Articular chondrocyte of knee joint (primary cell): ENCODE results near the gene PSME2. TPM values are rescaled to one million over a fixed set of nuclear protein-coding genes. Genes with fewer than 3 reads are reported as not detected.

Experiments
- total RNA-seq: library from RNA; depleted of rRNA; stranded (reverse); fragments of >200 nt; gene quantifications from 2 replicates; pipeline ENCODE4 v1.2.3, GENCODE V29; 2012

Gene PSME2, protein sequence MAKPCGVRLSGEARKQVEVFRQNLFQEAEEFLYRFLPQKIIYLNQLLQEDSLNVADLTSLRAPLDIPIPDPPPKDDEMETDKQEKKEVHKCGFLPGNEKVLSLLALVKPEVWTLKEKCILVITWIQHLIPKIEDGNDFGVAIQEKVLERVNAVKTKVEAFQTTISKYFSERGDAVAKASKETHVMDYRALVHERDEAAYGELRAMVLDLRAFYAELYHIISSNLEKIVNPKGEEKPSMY
- 73.3 and 80.2 TPM in 2 replicates for total RNA-seq

DNA sequence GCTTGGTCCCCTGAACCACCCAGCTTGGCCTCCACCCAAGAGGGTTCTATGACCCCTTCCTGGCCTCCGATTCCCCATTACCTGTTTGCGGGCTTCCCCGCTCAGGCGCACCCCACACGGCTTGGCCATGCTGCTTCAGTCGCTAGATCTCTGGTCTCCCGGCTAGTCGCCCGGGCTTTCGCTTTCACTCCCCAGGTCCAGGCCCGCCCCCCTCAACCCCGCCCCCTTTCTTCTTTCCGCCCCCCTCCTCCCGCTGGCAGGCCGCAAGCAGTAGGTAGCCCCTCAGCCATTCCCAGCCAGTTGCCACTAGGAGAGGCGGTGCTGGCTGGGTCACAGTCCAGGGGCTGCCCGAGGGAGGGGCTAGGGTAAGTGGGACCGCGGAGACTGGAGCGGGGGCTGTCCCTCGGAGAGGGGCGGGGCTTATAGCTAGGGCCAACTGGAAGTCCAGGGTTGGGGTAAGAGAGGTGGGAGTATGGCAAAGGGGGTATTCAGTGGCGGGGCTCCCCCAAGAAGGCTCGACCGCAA is at the start of gene PSME2:
Gene PSME2 (minus strand): TSS at position 158 of the 525 bp plus-strand sequence. CDS start 29 bp downstream, at position 129.

DNA sequence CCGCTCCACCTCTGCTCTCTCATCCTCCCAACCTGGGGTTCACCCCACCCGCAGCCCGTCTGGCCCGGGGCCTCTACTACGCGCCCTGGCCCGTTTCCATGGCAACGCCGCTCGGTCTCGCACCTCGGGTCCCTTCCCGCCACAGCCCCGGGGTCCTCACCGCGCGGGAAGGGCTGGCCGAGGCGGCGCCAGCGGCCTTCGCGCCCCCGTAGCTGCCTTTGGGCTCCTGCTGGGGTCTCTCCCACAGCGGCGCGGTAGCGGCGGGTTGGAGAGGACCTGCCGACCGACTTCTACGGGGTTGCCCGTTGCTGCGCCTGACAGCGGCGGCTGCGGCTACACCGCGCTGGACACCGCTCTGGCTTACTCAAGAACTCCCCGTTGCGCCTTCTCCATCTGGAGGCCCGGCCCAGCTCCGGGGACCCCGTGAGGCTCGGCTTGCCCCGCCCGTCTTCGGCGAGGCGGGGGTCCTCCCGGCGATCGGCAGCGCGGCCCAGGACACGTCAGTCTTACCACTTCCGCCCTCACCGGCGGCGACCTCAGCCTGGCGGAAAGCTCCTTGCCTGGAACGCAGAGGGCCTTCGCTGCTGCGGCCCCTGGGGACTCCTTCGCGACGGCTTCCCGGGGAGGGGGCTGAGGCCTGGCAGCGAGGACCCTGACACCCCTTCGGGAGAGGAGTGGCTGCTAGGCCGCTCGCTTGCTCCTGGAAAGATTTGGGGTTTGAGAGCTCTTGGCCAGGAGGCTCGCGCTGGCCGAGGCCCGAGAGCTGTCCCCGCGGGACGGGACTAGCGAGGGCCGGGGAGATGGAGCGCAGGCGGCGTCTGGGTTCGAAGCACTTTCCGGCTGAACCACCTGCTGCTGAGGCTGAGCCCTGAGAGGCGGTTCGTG is 49.0 kb upstream of the PSME2 start, which contains the start of gene TM9SF1:
Gene TM9SF1 (minus strand): TSS at position 256 of the 885 bp plus-strand sequence. CDS start 422 bp downstream, outside the sequence.

DNA sequence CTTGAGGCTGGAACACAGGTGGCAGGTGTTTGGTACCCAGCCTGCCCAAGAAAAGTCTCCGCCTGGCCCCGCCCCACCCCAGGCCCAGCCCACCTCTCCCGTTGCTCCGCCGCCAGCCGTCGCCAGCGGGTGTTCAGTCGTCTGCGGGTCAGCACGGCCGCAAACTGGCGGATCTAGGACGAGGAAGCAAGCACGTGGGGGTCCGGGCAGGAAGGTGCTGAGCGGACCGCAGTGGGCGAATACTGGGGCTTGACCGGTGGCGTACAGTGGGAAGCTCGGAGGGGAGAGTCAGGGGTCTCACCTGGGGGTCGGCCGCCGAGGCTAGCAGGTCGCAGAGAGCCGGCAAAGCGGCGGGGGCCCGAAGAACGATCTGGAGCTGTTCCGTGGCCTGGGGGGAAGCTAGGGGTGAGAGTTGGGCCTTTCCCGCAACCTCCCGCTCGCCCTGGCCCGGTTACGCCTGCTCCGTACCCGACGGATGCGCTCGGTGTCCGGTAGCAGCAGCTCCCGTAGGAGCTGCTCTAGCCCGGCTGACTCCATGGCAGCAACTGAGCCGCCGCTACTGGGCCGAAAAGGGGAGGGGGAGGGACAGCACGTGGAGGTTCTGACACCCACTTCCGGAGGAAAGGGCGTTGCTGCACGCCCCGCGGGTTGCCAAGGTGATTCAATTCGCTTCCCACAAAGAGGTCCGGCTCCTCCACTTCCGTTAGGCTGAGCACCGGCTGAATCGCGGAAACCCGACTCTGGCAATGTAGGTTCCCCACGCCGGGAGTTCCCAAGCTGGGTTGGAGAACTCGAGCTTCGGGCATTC is 42.0 kb upstream of the PSME2 start, which contains the start of gene IPO4:
Gene IPO4 (minus strand): TSS at position 566 of the 808 bp plus-strand sequence. CDS start 29 bp downstream, at position 537.

DNA sequence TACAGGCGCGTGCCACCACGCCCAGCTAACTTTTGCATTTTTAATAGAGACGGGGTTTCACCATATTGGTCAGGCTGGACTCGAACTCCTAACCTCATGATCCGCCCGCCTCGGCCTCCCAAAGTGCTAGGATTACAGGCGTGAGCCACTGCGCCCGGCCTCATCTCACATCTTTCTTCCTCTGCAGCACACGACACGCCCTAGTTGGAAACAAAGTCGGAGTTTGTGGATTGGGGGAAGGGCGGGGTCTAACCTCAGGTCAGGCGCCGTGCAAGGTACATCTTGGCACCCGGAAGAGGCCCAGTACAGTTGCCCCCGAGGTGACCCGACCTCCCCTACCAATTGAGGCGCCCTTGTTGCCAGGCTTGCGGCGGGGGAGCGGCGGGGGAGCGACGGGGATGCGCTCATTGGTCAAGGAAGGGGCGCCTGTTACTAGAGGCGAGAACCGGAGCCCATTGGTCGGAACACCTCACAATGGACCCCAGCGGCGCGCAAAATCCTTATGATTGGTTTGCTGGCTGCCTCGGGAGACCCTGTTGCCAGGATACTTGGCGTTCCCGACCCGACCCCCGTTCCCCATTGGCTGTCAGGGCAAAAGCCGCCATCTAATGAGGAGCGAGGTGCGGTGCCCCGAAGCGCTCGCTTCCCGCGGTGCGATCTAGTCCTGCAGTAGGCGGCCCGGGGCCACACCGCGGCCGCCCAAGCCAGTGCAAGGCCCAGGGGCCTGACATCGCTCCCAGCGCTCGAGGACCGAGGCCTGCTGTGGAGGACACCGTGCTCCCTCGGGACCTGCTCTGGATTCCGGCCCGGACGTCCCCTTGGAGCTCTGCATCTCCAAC is 25.2 kb upstream of the PSME2 start, which contains the start of gene REC8:
Gene REC8 (plus strand): TSS at position 659 of the 839 bp plus-strand sequence. CDS start 473 bp downstream, outside the sequence.

DNA sequence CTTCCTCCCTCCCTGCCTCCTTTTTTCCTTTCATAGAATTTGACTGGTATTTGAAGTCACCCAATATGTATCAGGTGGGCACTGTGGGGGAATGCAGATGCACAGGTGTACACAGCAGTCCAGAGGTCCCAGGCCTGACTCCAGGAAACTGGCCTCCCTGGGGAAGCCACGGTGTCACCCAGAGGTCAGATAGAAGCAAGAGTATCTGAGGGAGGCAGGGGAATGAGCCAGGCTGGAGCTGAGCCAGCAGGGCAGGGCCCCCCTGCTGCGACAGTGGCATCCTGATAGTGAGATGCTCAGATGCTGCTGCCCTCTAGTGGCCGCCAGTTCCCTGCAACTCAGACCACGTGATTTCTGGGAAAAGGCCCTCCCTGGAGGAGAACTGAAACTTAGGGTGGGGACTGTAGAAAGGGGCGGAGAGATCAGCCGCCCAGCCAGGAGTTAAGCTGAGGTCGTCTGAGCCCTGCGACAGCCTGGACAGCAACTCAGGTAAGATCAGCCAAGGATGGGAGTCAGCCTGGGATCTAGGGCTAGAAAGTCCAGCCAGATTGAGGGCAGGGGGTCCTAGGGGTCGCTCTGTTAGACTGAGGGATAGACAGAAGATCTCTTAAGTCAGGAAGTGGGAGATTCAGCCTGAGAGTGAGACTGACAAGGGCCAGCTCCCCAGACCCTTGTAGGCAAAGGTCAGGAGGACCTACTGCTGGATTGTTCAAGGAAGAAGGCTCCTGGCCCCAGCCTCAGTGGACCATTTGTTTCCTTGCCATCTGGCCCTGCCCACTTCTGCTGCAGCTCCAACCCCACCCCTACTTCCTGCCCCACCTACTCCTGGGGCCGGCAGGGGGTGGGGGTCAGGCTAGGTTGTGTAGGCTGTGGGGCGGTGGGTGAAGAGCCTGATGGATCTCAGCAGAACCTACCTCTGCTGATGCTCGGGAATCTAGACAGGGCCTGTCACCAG is 14.7 kb upstream of the PSME2 start, which contains the start of gene IRF9:
Gene IRF9 (plus strand): TSS at position 416 of the 955 bp plus-strand sequence. CDS start 880 bp downstream, outside the sequence.

DNA sequence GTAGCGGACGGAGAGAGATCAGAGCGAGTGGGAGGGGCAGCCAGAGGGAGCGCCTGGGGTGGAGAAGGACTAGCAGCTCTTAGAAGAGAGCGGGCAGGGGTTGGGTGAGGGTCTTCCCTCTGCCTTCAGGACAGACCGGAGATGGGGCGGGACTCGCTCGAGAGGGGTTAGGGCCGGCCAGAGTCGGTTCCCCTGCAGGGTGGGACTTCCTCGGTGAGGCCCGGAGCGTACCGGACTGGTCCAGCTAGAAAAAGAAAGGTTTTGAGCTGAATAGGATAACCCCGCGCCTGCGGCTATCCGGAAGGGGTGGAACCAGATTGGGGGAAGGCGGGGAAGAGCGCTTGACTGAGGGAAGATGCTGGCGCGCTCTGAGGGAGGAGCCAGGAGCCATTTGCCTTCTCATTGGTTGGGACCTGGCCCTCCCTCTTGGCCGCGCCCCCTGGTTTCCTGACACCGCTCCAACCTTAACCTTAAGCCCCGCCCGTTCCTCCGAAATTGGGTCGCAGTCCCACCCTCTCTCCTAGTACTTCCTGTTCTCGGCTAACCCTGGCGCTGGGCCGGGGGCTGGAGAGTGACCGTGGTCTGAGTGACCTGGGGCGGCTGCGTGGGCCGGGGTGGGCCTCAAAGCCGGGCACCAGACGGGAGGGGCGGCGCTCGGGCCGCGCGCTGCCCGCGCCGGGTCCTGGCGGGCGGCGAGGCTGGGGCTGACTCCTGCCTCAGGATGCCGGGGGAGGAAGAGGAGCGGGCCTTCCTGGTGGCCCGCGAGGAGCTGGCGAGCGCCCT is 759 bp upstream of the PSME2 start, which contains the start of gene RNF31:
Gene RNF31 (plus strand): TSS at position 521 of the 783 bp plus-strand sequence. CDS start 201 bp downstream, at position 722.

DNA sequence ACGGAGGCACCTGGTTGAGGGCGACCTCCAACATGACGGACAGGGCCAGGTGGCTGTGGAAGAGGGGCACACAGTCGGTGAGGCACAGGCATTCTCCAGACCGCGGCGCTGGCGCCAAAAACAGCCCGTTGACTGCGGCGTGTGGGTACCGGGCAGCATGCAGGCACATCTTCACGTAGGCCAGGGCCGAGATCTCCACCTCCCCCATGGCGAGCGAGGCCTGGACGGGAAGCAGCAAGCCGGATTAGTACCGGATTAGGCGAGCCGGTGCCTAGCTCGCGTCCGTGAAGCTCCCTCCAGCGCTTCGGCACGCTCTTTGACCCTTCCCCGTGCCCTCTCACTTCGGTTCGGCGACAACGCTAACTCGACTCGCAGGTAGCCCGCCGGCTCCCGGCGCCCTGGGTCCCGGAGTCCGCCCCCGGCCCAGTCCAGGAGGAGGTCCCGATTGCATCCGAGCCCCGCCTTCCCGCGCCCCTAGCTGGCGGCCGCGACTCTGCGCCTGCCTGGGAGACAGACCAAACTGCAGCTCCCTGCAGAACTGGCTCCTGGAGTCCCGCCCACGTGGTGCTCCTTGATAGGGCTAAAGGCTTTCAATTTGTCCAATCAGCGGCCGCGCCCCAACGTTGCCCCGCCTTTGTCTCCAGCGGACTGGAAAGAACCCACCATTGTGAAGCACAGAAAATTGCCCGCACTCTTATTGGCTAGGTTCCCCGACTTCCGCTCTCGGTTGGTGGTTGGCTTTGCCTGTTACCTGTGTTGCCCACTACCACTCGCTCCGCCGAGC is 5.1 kb downstream of the PSME2 start, which contains the start of gene EMC9:
Gene EMC9 (minus strand): TSS at position 495 of the 784 bp plus-strand sequence. CDS start 287 bp downstream, at position 208.

DNA sequence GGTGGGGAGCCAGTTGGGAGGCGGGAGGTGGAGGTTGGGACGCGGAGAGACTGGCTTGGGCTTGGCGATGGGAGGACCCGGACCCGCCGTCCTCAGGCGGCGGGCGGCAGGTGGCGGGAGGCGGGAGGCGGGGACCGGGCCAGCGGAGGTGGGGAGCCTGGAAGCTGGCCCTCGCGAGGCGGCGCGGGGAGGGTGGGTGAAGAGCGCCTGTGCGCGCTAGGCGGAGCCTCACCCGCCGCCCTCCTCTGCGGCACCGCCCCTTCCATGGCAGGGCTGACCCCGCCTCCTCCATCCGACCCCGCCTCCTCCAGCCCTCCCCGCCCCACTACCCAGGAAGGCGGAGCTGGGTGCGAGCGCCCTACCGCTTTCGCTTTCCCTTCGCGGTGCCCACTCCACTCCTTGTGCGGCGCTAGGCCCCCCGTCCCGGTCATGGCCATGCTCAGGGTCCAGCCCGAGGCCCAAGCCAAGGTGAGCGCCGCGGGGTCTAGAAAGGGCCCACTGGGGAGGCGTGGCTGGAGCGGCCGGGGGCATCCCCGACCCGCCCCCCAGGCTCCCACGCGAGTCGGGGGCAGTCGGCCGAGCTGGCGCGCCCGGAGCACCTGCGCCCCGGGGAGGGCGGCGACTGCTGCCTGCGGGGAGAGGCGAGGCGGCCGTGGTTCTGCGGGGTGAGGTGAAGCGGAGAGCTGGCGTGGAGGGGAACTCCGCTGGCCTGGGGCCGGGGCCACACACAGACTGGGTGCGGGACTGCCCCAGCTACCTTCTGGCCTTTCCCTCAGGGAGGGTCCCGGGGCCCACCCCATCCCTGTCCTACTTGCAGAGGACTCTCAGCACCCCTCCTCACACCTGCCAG is 10.4 kb downstream of the PSME2 start, which contains the start of gene PSME1:
Gene PSME1 (plus strand): TSS at position 361 of the 850 bp plus-strand sequence. CDS start 69 bp downstream, at position 430.

DNA sequence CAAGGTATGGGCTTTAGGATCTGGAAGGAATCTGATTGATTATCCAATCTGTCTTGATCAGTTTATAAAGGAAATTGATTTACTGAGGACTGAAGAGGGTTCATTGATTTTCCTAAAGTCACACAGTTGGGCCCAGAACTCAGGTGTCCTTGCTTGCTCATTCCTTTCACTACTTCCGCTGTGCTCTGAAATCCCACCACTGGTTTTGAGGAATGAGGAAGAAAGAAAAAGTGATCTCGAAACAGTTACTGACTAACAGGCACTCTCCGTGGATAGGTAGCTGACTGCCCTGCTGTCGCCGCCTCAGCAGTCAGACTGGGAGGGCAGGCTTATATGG is 16.1 kb downstream of the PSME2 start, which contains the start of gene FITM1:
Gene FITM1 (plus strand): TSS at position 280 of the 337 bp plus-strand sequence. CDS start 905 bp downstream, outside the sequence.

DNA sequence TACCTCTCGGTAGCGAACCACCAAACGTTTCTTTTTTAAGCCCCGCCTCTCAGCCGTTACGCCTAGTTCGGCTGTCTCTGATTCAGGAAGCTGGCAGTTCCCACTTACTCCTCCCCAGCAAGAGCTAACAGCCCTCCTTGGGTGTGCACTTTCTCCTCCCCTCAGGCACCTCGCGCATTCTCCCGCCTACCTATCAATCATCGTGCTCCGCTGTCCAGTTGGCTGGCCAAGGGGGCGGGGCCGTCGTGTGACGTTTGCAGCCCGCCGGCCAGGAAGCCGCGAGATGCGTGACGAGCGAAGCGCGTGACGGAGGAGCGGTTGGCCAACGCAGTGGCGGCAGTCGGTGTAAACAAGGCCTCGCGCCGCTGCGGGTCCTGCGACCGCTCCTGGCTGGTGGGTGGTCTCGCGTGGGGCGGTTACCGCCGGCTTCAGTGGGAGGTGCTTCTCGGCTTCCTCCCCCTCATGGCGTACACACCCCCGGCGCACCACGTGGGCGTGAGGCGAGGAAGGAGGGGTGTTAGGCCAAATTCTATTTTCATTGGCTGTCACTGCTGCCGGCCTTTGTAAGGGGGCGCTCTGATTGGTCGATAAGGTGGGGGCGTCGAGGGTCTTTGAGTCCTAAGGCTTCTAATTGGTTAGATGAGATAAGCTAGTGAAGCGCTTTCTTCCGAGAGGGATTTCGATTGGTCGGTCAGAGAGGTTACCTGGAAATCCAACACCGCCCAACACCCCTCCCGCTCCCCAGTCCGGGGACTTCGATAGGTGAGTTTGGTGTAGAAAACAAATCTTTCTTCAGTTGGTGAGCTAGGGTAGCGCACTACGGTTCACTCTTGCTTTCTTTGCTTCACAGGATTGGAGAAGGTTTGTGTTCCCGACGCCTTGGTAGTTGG is 31.6 kb downstream of the PSME2 start, which contains the start of the genes DCAF11 and NRL:
Gene DCAF11 (plus strand): TSS at position 246 of the 890 bp plus-strand sequence. CDS start 818 bp downstream, outside the sequence.
Gene NRL (minus strand): TSS at position 418 of the 890 bp plus-strand sequence. CDS start 32,101 bp downstream, outside the sequence.

DNA sequence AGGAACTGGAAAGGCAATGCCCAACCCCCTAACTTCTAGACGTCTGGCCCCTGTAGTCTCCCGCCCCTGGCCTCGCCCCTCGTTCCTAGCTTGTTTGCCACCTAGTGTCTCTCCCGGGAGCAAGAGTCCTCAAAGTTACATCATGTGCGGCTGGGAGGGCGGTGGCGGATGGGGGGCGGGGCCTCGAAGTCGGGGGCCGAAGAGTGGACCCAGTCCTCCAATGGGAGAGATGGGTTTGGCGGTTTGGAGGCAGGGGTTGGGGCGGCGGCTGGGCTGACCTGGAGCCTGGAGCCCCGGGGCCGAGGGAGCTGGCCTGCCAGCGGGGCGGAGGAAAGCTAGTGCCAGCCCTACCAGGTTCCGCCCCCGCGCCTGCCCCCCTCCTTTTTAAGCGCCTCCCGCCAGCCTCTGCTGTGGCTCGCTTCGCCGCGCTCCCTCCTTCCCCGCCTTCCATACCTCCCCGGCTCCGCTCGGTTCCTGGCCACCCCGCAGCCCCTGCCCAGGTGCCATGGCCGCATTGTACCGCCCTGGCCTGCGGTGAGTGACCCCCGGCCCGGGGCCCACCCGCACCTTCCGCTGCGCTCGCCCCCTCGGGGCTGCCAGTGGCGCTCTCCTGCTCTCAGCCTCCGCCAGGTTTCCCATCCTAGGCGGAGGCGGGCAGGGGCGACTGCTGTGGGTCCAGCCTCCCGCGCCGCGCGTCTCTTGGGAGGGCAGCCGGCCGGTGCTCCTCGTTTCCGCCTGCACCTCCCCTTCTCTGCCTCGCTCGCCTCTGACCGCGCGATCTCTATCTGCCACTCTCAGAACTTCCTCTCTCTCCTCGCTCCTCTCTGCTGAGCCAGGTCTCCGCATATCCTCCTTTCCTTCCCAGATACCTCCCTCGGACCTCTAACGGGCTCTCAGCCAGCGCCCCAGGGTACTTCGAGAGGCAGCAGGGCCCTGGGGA is 52.2 kb downstream of the PSME2 start, which contains the start of gene PCK2:
Gene PCK2 (plus strand): TSS at position 411 of the 940 bp plus-strand sequence. CDS start 95 bp downstream, at position 506.

